HepG2 (cell line): ENCODE data around the gene HP1BP3. TPM values are rescaled to one million over a fixed set of nuclear protein-coding genes. Genes with fewer than 3 reads are reported as not detected.

Experiments
- ADNP ChIP-seq: sonication (generic); formaldehyde crosslinking; IDR thresholded peaks from 2 replicates; pipeline ENCODE4 v1.4.0; 2020; ENCODE audit warnings: missing genetic modification reagents
- ATAD3A ChIP-seq: sonication (generic); formaldehyde crosslinking; IDR thresholded peaks from 2 replicates; pipeline ENCODE4 v1.4.0; 2020; ENCODE audit warnings: missing genetic modification reagents
- ATF7-NPFF ChIP-seq: sonication (generic); formaldehyde crosslinking; IDR thresholded peaks from 2 replicates; pipeline ENCODE4 v1.8.1; 2023; ENCODE audit warnings: mild to moderate bottlenecking, low read depth, missing genetic modification reagents, moderate library complexity
- HNRNPLL ChIP-seq: fragments of 200-400 bp; formaldehyde crosslinking; IDR thresholded peaks from 2 replicates; pipeline ENCODE4 v1.6.1; 2017; ENCODE audit warnings: mild to moderate bottlenecking, low read depth, low read length; ENCODE audit not compliant: poor library complexity, severe bottlenecking
- MAFG ChIP-seq: sonication (generic); formaldehyde crosslinking; IDR thresholded peaks from 2 replicates; pipeline ENCODE4 v1.5.1; 2020; ENCODE audit warnings: mild to moderate bottlenecking, missing genetic modification reagents
- TGIF2 ChIP-seq: IDR thresholded peaks from 2 replicates; pipeline ENCODE4 v1.6.1; 2016; ENCODE audit warnings: control low read depth, missing compliant biosample characterization
- ZFP1 ChIP-seq: IDR thresholded peaks from 2 replicates; pipeline ENCODE4 v1.6.1; 2016
- ZFP82 ChIP-seq: sonication (generic); formaldehyde crosslinking; IDR thresholded peaks from 2 replicates; pipeline ENCODE4 v1.5.1; 2020; ENCODE audit warnings: mild to moderate bottlenecking, missing genetic modification reagents, borderline replicate concordance
- ZNF644 ChIP-seq: IDR thresholded peaks from 2 replicates; pipeline ENCODE4 v1.6.1; 2016; ENCODE audit warnings: low read depth
- ZNF777 ChIP-seq: sonication (generic); formaldehyde crosslinking; IDR thresholded peaks from 2 replicates; pipeline ENCODE4 v1.4.0; 2020; ENCODE audit warnings: missing genetic modification reagents
- ZNF788 ChIP-seq: sonication (generic); formaldehyde crosslinking; IDR thresholded peaks from 2 replicates; pipeline ENCODE4 v1.5.0; 2020; ENCODE audit warnings: mild to moderate bottlenecking, missing genetic modification reagents, borderline replicate concordance
- polyA plus RNA-seq, 8 experiments: library from polyadenylated mRNA; depleted of rRNA in 3 of 8; stranded (reverse) in 7 of 8; unstranded in 1 of 8; fragments of >200 nt; fragmentation: Illumina TruSeq in 4 of 8; extraction: Trizol in 4 of 8; gene quantifications; 2 replicates each; pipeline versions ENCODE4 v1.2.1 to v1.2.3, GENCODE V29; 2011 to 2016; ENCODE audit warnings: low read depth in 4 of 8, missing spikeins in 1 of 8, mixed read lengths in 1 of 8; ENCODE audit not compliant: insufficient read depth in 1 of 8
- total RNA-seq, 5 experiments: library from RNA; depleted of rRNA; stranded (reverse); fragments of >200 nt; fragmentation: Illumina TruSeq; extraction: Trizol; gene quantifications; 2 replicates each; pipeline ENCODE4 v1.2.3, GENCODE V29; 2016; ENCODE audit warnings: low read depth in 1 of 5
- TF ChIP-seq, protein P1 (sequence below): sonication (generic); formaldehyde crosslinking; IDR thresholded peaks from 2 replicates; pipeline ENCODE4 v1.4.0; 2020; ENCODE audit warnings: missing genetic modification reagents, borderline replicate concordance
- TF ChIP-seq, protein P2 (sequence below): sonication (generic); formaldehyde crosslinking; IDR thresholded peaks from 2 replicates; pipeline ENCODE4 v1.4.0; 2020; ENCODE audit warnings: missing genetic modification reagents
- TF ChIP-seq, protein P3 (sequence below): sonication (generic); formaldehyde crosslinking; IDR thresholded peaks from 2 replicates; pipeline ENCODE4 v1.5.0; 2020; ENCODE audit warnings: mild to moderate bottlenecking, missing genetic modification reagents
- TF ChIP-seq, protein P4 (sequence below): fragments of 450-650 bp; IDR thresholded peaks from 2 replicates; pipeline ENCODE4 v1.6.1; 2017
- TF ChIP-seq, protein P5 (sequence below): conservative IDR thresholded peaks from 2 replicates; pipeline ENCODE4 v1.6.1; 2018; ENCODE audit warnings: missing genetic modification reagents
- TF ChIP-seq, protein P6 (sequence below): sonication (generic); formaldehyde crosslinking; IDR thresholded peaks from 2 replicates; pipeline ENCODE4 v1.4.0; 2020; ENCODE audit warnings: mild to moderate bottlenecking, low read depth, missing genetic modification reagents

The HP1BP3 gene
- total and polyA plus RNA-seq, 2 of the 13 experiments (the other 11 are each of a cell fraction or from before 2014, with no cell fraction given) = 98.5 to 137 TPM

DNA sequence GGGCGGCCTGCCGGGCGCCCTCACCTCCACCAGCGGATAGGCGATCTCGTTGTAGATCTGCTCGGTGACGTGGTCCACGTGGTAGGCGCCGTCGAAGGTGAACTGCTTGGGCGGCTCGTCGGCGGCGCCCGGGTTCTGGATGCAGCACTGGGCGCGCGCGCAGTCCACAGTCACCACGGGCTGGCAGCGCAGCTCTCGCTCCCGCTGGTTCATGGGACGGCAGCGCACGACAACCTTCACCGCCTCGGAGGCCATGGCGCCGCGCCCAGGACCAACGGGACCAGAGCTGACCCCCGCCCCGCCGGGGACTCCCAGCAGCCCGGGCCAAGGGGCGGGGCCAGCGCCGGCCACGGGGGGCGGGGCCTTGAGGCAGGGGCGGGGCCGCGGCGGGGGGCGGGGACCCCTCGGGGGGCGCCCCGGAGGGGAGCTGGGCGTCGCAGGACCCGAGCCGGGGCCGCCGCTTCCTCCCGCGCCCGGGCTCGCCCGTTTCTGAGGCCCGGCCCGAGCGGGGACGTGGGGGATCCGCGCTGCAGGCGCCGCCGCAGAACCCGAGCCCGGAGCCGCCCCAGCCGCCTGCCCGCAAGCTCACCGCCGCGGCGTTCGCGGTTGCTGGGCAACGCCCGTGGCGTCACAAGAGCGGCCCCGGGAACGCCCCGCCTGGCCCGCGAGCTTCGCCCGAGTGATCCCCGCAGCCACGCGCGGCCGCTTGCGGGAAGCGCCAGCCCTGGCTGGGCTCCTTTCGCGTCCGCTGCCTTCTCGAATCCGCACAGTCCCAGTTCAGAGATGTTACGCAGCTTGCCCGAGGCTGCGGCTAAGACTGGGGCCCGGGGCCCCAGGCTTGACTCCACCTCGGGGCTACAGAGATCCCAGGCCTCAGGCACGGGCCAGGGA is 69.4 kb downstream of the HP1BP3 start, which contains the start of gene KIF17 (continued):
- TF ChIP-seq, protein P1, sequence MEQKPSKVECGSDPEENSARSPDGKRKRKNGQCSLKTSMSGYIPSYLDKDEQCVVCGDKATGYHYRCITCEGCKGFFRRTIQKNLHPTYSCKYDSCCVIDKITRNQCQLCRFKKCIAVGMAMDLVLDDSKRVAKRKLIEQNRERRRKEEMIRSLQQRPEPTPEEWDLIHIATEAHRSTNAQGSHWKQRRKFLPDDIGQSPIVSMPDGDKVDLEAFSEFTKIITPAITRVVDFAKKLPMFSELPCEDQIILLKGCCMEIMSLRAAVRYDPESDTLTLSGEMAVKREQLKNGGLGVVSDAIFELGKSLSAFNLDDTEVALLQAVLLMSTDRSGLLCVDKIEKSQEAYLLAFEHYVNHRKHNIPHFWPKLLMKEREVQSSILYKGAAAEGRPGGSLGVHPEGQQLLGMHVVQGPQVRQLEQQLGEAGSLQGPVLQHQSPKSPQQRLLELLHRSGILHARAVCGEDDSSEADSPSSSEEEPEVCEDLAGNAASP (CRISPR knock-in tag) = no peak
- TF ChIP-seq, protein P2, sequence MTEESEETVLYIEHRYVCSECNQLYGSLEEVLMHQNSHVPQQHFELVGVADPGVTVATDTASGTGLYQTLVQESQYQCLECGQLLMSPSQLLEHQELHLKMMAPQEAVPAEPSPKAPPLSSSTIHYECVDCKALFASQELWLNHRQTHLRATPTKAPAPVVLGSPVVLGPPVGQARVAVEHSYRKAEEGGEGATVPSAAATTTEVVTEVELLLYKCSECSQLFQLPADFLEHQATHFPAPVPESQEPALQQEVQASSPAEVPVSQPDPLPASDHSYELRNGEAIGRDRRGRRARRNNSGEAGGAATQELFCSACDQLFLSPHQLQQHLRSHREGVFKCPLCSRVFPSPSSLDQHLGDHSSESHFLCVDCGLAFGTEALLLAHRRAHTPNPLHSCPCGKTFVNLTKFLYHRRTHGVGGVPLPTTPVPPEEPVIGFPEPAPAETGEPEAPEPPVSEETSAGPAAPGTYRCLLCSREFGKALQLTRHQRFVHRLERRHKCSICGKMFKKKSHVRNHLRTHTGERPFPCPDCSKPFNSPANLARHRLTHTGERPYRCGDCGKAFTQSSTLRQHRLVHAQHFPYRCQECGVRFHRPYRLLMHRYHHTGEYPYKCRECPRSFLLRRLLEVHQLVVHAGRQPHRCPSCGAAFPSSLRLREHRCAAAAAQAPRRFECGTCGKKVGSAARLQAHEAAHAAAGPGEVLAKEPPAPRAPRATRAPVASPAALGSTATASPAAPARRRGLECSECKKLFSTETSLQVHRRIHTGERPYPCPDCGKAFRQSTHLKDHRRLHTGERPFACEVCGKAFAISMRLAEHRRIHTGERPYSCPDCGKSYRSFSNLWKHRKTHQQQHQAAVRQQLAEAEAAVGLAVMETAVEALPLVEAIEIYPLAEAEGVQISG (CRISPR knock-in tag) = no peak
- TF ChIP-seq TGIF2 (CRISPR knock-in tag) = no peak
- TF ChIP-seq, protein P3, sequence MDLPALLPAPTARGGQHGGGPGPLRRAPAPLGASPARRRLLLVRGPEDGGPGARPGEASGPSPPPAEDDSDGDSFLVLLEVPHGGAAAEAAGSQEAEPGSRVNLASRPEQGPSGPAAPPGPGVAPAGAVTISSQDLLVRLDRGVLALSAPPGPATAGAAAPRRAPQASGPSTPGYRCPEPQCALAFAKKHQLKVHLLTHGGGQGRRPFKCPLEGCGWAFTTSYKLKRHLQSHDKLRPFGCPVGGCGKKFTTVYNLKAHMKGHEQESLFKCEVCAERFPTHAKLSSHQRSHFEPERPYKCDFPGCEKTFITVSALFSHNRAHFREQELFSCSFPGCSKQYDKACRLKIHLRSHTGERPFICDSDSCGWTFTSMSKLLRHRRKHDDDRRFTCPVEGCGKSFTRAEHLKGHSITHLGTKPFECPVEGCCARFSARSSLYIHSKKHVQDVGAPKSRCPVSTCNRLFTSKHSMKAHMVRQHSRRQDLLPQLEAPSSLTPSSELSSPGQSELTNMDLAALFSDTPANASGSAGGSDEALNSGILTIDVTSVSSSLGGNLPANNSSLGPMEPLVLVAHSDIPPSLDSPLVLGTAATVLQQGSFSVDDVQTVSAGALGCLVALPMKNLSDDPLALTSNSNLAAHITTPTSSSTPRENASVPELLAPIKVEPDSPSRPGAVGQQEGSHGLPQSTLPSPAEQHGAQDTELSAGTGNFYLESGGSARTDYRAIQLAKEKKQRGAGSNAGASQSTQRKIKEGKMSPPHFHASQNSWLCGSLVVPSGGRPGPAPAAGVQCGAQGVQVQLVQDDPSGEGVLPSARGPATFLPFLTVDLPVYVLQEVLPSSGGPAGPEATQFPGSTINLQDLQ = no peak
- TF ChIP-seq, protein P4, sequence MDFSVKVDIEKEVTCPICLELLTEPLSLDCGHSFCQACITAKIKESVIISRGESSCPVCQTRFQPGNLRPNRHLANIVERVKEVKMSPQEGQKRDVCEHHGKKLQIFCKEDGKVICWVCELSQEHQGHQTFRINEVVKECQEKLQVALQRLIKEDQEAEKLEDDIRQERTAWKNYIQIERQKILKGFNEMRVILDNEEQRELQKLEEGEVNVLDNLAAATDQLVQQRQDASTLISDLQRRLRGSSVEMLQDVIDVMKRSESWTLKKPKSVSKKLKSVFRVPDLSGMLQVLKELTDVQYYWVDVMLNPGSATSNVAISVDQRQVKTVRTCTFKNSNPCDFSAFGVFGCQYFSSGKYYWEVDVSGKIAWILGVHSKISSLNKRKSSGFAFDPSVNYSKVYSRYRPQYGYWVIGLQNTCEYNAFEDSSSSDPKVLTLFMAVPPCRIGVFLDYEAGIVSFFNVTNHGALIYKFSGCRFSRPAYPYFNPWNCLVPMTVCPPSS = no peak
- TF ChIP-seq ADNP (CRISPR knock-in tag) = no peak
- no peak for TF ChIP-seq ZFP1
- no peak for TF ChIP-seq ZNF788 (CRISPR knock-in tag)
- no peak for TF ChIP-seq ATAD3A
- TF ChIP-seq ZNF777 (CRISPR knock-in tag) = peak; percentile 79
- TF ChIP-seq ZNF644 = peak; percentile 55; the same call in 1 of the 2 replicates
- TF ChIP-seq, protein P5, sequence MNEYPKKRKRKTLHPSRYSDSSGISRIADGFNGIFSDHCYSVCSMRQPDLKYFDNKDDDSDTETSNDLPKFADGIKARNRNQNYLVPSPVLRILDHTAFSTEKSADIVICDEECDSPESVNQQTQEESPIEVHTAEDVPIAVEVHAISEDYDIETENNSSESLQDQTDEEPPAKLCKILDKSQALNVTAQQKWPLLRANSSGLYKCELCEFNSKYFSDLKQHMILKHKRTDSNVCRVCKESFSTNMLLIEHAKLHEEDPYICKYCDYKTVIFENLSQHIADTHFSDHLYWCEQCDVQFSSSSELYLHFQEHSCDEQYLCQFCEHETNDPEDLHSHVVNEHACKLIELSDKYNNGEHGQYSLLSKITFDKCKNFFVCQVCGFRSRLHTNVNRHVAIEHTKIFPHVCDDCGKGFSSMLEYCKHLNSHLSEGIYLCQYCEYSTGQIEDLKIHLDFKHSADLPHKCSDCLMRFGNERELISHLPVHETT (CRISPR knock-in tag) = no peak
- TF ChIP-seq, protein P6, sequence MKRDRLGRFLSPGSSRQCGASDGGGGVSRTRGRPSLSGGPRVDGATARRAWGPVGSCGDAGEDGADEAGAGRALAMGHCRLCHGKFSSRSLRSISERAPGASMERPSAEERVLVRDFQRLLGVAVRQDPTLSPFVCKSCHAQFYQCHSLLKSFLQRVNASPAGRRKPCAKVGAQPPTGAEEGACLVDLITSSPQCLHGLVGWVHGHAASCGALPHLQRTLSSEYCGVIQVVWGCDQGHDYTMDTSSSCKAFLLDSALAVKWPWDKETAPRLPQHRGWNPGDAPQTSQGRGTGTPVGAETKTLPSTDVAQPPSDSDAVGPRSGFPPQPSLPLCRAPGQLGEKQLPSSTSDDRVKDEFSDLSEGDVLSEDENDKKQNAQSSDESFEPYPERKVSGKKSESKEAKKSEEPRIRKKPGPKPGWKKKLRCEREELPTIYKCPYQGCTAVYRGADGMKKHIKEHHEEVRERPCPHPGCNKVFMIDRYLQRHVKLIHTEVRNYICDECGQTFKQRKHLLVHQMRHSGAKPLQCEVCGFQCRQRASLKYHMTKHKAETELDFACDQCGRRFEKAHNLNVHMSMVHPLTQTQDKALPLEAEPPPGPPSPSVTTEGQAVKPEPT (CRISPR knock-in tag) = no peak
- peak; percentile 56 for TF ChIP-seq HNRNPLL
- TF ChIP-seq ATF7-NPFF (CRISPR knock-in tag) = peak; percentile 59; the same call in 1 of the 2 replicates
- TF ChIP-seq MAFG (CRISPR knock-in tag) = no peak
- no peak for TF ChIP-seq ZFP82 (CRISPR knock-in tag)
